GM12878 (cell line): ENCODE measurements around the gene AGFG1. TPM values are rescaled to one million over a fixed set of nuclear protein-coding genes. Genes with fewer than 3 reads are reported as not detected.
A peak's percentile ranks its signal among the peaks of the same experiment; 100 is the strongest.

Source experiments
- ATAC-seq: fragments of 200-7000 bp; cut with Tn5 transposase; 3 replicates; pipeline ENCODE4 v1.9.1; 2020; ENCODE audit warnings: mild to moderate bottlenecking, moderate library complexity
- BruUV-seq: library from RNA; stranded (reverse); fragments of 400-500 nt; replicated peaks from 2 replicates; lab custom pipeline; 2021; lab: Mats Ljungman, UMichigan
- CTCF ChIA-PET: fragments of 300-600 bp; sonication (Branson Sonifier 250); formaldehyde crosslinking; extraction: SDS; loops from one replicate; lab custom pipeline; 2021; ENCODE audit warnings: inconsistent platforms; lab: Yijun Ruan, JAX
- POLR2A ChIA-PET: fragments of 350-600 bp; formaldehyde crosslinking; extraction: SDS; loops from one replicate; lab custom pipeline; 2021; ENCODE audit warnings: inconsistent platforms; lab: Charles Lee
- RAD21 ChIA-PET: fragments of 300-600 bp; sonication (Branson Sonifier 250); formaldehyde crosslinking; loops from one replicate; lab custom pipeline; 2023; ENCODE audit warnings: antibody characterized with exemption; ENCODE audit not compliant: unreplicated experiment; lab: Charles Lee
- SMC1A ChIA-PET: fragments of 300-600 bp; sonication (Branson Sonifier 250); formaldehyde crosslinking; loops from one replicate; lab custom pipeline; 2023; ENCODE audit not compliant: unreplicated experiment, uncharacterized antibody; lab: Charles Lee
- DNase-seq: peaks from one replicate; pipeline ENCODE4 v3.0.0-alpha.2; 2011; ENCODE audit warnings: low read depth, low spot score
- FAIRE-seq: peaks from 3 replicates; lab custom pipeline; 2011; peaks lifted over from hg19 to GRCh38; lab: Jason Lieb, UNC
- H2AFZ ChIP-seq: 2 replicates; pipeline ENCODE4 v1.6.0; 2011; ENCODE audit warnings: low read depth, low read length, control low read depth; ENCODE audit not compliant: control insufficient read depth
- H3K27ac ChIP-seq: 2 replicates; pipeline ENCODE4 v1.5.1; 2011; ENCODE audit warnings: control low read depth; ENCODE audit not compliant: control insufficient read depth, insufficient read depth
- H3K27me3 ChIP-seq, 2 experiments: replicated peaks in 1 of 2; 2 replicates each; pipeline versions ENCODE4 v1.6.0 to v1.6.1; 2011; ENCODE audit warnings: low read length in 1 of 2; ENCODE audit not compliant: control insufficient read depth in 2 of 2, insufficient read depth in 2 of 2
- H3K36me3 ChIP-seq, 2 experiments: 2 replicates each; pipeline ENCODE4 v1.5.1; 2011; ENCODE audit warnings: low read length in 1 of 2; ENCODE audit not compliant: control insufficient read depth in 2 of 2, insufficient read depth in 2 of 2
- H3K4me1 ChIP-seq: 2 replicates; pipeline ENCODE4 v1.6.1; 2011; ENCODE audit warnings: mild to moderate bottlenecking, low read length, moderate library complexity, mixed read lengths; ENCODE audit not compliant: control insufficient read depth, insufficient read depth
- H3K4me2 ChIP-seq: 2 replicates; pipeline ENCODE4 v1.6.0; 2011; ENCODE audit warnings: control low read depth; ENCODE audit not compliant: control insufficient read depth, insufficient read depth
- H3K4me3 ChIP-seq: fragments of 200-600 bp; sonication (generic); 2 replicates; pipeline ENCODE4 v1.5.1; 2016
- H3K79me2 ChIP-seq: 2 replicates; pipeline ENCODE4 v1.6.0; 2011; ENCODE audit warnings: low read length; ENCODE audit not compliant: control insufficient read depth, insufficient read depth
- H3K9ac ChIP-seq: 2 replicates; pipeline ENCODE4 v1.8.0; 2011; ENCODE audit warnings: low read length, control low read depth, mixed read lengths; ENCODE audit not compliant: control insufficient read depth, insufficient read depth
- H3K9me3 ChIP-seq: replicated peaks from 3 replicates; pipeline ENCODE4 v1.5.1; 2011; ENCODE audit warnings: mild to moderate bottlenecking, low read length; ENCODE audit not compliant: control insufficient read depth, insufficient read depth
- H4K20me1 ChIP-seq: 2 replicates; pipeline ENCODE4 v1.6.0; 2011; ENCODE audit not compliant: control insufficient read depth, insufficient read depth
- DPF2 ChIP-seq: fragments of 450-650 bp; IDR thresholded peaks from 2 replicates; pipeline ENCODE4 v1.6.1; 2017; ENCODE audit warnings: mild to moderate bottlenecking
- REST ChIP-seq: IDR thresholded peaks from 2 replicates; pipeline ENCODE4 v1.6.1; 2012; ENCODE audit warnings: mild to moderate bottlenecking, low read depth, low read length
- RUNX3 ChIP-seq: IDR thresholded peaks from 2 replicates; pipeline ENCODE4 v1.6.1; 2012; ENCODE audit warnings: low read length, inconsistent platforms
- SMAD1 ChIP-seq: fragments of 450-650 bp; IDR thresholded peaks from 2 replicates; pipeline ENCODE4 v1.6.1; 2018; ENCODE audit warnings: mild to moderate bottlenecking, low read depth; ENCODE audit not compliant: partially characterized antibody
- YY1 ChIP-seq: IDR thresholded peaks from 2 replicates; pipeline ENCODE4 v1.6.1; 2011; ENCODE audit warnings: low read depth, mild to moderate bottlenecking, low read length
- WGBS: methylation state at CpG from one replicate; pipeline ENCODE4 v1.1.6; 2016; ENCODE audit warnings: low lambda C conversion rate; ENCODE audit not compliant: insufficient replicate concordance, insufficient coverage; ENCODE audit errors: missing lambda C conversion rate; 5-methylcytosine and 5-hydroxymethylcytosine counted together
- in situ Hi-C: fragments of 300-500 bp; cut with MboI; formaldehyde crosslinking; loops from 9 replicates; pipeline ENCODE4 v1.14.3; 2018; ENCODE audit warnings: mixed read lengths
- intact Hi-C: fragments of 100-400 bp; cut with micrococcal nuclease; formaldehyde crosslinking; loops from one replicate; pipeline ENCODE4 v1.14.2; 2022; ENCODE audit not compliant: unreplicated experiment
- polyA plus RNA-seq, 11 experiments: library from polyadenylated mRNA; depleted of rRNA in 4 of 11; unstranded in 6 of 11; stranded (reverse) in 5 of 11; fragments of >200 nt; fragmentation: Nextera tagmentation in 4 of 11; fragmentation: Illumina TruSeq in 1 of 11; extraction: Ambion mirVana in 4 of 11; extraction: Trizol in 1 of 11; gene quantifications; 1 replicate in 1 of 11; 2 replicates in 10 of 11; pipeline versions ENCODE4 v1.2.1 to v1.2.3, GENCODE V29; 2011 to 2016; ENCODE audit warnings: inconsistent platforms in 2 of 11, missing spikeins in 2 of 11, low read depth in 1 of 11
- total RNA-seq, 4 experiments: library from RNA; depleted of rRNA in 3 of 4; stranded (reverse); fragments of >200 nt in 3 of 4; fragmentation: Illumina TruSeq in 1 of 4; extraction: Trizol in 1 of 4; gene quantifications; 2 replicates each; pipeline versions ENCODE4 v1.2.1 to v1.2.3, GENCODE V29; 2013 to 2021
- TF ChIP-seq, protein P1 (sequence below): fragments of 450-650 bp; IDR thresholded peaks from 2 replicates; pipeline ENCODE4 v1.6.1; 2016; ENCODE audit warnings: mild to moderate bottlenecking, moderate library complexity, borderline replicate concordance

AGFG1 gene
- total and polyA plus RNA-seq, 10 of the 15 experiments (the other 5 are each of a cell fraction or from before 2014, with no cell fraction given): 7.3 to 243 (median 81.7) TPM

- BruUV-seq: no TSS peak
- SMC1A ChIA-PET: interaction anchor here (1.0 to 1.3 kb wide), 3 partner anchors 10 to 29 kb away, joined by 3 to 5 read pairs (median 3); no protein-coding TSS in a partner anchor
- H3K4me2 ChIP-seq: no peak overlapping the region
- H2AFZ ChIP-seq: no peak overlapping the region
- H3K9ac ChIP-seq: no peak overlapping the region
- ATAC-seq (peak; percentile 26), DNase-seq (no peak), FAIRE-seq (no peak)
- POLR2A ChIA-PET: no interaction called here
- no peaks in the 10 kb centered on the region; a peak in 2 of 4 replicates for H3K36me3 ChIP-seq
- H3K27ac ChIP-seq: 0 out of 2 replicates have a peak overlapping the region, but pooled peaks have one; percentile 8
- in situ Hi-C loops: no loop called here
- peaks cover 21% of the 10 kb centered on the region; the same call in 1 of the 2 replicates for H3K4me1 ChIP-seq
- H3K79me2 ChIP-seq: peaks cover 87% of the 10 kb centered on the region
- intact Hi-C loops: no loop called here
- H4K20me1 ChIP-seq: no peaks in the 10 kb centered on the region
- RAD21 ChIA-PET: no interaction called here
- 100% methylated on average over 2 of the region's 2 CpGs for WGBS
- H3K27me3 ChIP-seq: no peaks in the 10 kb centered on the region
- no peak overlapping the region for H3K4me3 ChIP-seq
- CTCF ChIA-PET: no interaction called here
- no peak for TF ChIP-seq RUNX3
- no peak for TF ChIP-seq SMAD1
- TF ChIP-seq YY1: no peak
- TF ChIP-seq DPF2: no peak
- no peaks in the 10 kb centered on the region for H3K9me3 ChIP-seq
These were observed 38.6 kb downstream of the AGFG1 start for GRCh38 chr2:227510620-227510958.

GRCh38 chr2:227511239-227511930 lies 39.4 kb downstream of the AGFG1 start:
- ChIA-PET POLR2A (no interaction called here), SMC1A (interaction anchor here (0.8 to 1.3 kb wide), 4 partner anchors 8 to 38 kb away, joined by 3 to 4 read pairs (median 3); no protein-coding TSS in a partner anchor), RAD21 (no interaction called here), CTCF (interaction anchor here (1.2 kb wide), 1 partner anchor 106 kb away, joined by 3 read pairs; no protein-coding TSS in a partner anchor)
- no peak overlapping the region for H3K4me3 ChIP-seq
- no peak overlapping the region for H3K9ac ChIP-seq
- intact Hi-C loops (no loop called here), in situ Hi-C loops (no loop called here)
- no peak overlapping the region for H3K4me2 ChIP-seq
- no peaks in the 10 kb centered on the region for H3K27me3 ChIP-seq
- no TSS peak for BruUV-seq
- DNase-seq: no peak
- FAIRE-seq: no peak
- peaks cover 88% of the 10 kb centered on the region for H3K79me2 ChIP-seq
- H2AFZ ChIP-seq: no peak overlapping the region
- no peaks in the 10 kb centered on the region; the same call in 1 of the 2 replicates for H4K20me1 ChIP-seq
- WGBS: 94% methylated on average over 4 of the region's 4 CpGs
- ATAC-seq: no peak
- H3K9me3 ChIP-seq: no peaks in the 10 kb centered on the region
- H3K36me3 ChIP-seq: no peaks in the 10 kb centered on the region; a peak in 1 of 4 replicates
- H3K4me1 ChIP-seq: peaks cover 16% of the 10 kb centered on the region; the same call in 1 of the 2 replicates
- H3K27ac ChIP-seq: no peak overlapping the region
- TF ChIP-seq REST: no peak
- TF ChIP-seq, protein P1, sequence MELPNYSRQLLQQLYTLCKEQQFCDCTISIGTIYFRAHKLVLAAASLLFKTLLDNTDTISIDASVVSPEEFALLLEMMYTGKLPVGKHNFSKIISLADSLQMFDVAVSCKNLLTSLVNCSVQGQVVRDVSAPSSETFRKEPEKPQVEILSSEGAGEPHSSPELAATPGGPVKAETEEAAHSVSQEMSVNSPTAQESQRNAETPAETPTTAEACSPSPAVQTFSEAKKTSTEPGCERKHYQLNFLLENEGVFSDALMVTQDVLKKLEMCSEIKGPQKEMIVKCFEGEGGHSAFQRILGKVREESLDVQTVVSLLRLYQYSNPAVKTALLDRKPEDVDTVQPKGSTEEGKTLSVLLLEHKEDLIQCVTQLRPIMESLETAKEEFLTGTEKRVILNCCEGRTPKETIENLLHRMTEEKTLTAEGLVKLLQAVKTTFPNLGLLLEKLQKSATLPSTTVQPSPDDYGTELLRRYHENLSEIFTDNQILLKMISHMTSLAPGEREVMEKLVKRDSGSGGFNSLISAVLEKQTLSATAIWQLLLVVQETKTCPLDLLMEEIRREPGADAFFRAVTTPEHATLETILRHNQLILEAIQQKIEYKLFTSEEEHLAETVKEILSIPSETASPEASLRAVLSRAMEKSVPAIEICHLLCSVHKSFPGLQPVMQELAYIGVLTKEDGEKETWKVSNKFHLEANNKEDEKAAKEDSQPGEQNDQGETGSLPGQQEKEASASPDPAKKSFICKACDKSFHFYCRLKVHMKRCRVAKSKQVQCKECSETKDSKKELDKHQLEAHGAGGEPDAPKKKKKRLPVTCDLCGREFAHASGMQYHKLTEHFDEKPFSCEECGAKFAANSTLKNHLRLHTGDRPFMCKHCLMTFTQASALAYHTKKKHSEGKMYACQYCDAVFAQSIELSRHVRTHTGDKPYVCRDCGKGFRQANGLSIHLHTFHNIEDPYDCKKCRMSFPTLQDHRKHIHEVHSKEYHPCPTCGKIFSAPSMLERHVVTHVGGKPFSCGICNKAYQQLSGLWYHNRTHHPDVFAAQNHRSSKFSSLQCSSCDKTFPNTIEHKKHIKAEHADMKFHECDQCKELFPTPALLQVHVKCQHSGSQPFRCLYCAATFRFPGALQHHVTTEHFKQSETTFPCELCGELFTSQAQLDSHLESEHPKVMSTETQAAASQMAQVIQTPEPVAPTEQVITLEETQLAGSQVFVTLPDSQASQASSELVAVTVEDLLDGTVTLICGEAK: peak; percentile 77
